Stomach (tissue), 9 donors: Measurements from ENCODE around the gene ABHD15. TPM values are rescaled to one million over a fixed set of nuclear protein-coding genes. Genes with fewer than 3 reads are reported as not detected.
A peak's percentile ranks its signal among the peaks of the same experiment; 100 is the strongest.

Source experiments
- DNase-seq, 2 donors: peaks; one replicate each; pipeline versions ENCODE4 v3.0.0 to v3.0.0-alpha.2; 2013 to 2019
- H3K27ac ChIP-seq, 5 donors: fragments of 200-600 bp in 4 of 5; sonication (generic) in 4 of 5; one replicate each; pipeline ENCODE4 v1.5.1; 2013 to 2019; ENCODE audit warnings: mild to moderate bottlenecking in 1 of 5, moderate library complexity in 1 of 5
- H3K27me3 ChIP-seq, 3 donors: fragments of 200-600 bp; sonication (generic); one replicate each; pipeline ENCODE4 v1.5.1; 2017 to 2019; ENCODE audit warnings: mixed run types in 1 of 3
- H3K36me3 ChIP-seq, 4 donors: fragments of 200-600 bp; sonication (generic); 1 replicate in 3 of 4; 2 replicates in 1 of 4; pipeline ENCODE4 v1.5.1; 2016 to 2019
- H3K4me1 ChIP-seq, 4 donors: fragments of 200-600 bp; sonication (generic); one replicate each; pipeline ENCODE4 v1.5.1; 2016 to 2019
- H3K4me3 ChIP-seq, 4 donors: fragments of 200-600 bp; sonication (generic) in 3 of 4; one replicate each; pipeline ENCODE4 v1.5.1; 2016 to 2019; ENCODE audit warnings: mild to moderate bottlenecking in 1 of 4
- H3K9me3 ChIP-seq, 4 donors: fragments of 200-600 bp; sonication (generic); one replicate each; pipeline ENCODE4 v1.5.1; 2016 to 2019
- EP300 ChIP-seq: sonication (generic); formaldehyde crosslinking; IDR thresholded peaks from one replicate; pipeline ENCODE4 v1.6.1; 2017; ENCODE audit warnings: antibody characterized with exemption
- POLR2A ChIP-seq, 4 donors: fragments of 450-650 bp; IDR thresholded peaks; one replicate each; pipeline ENCODE4 v1.6.1; 2016; ENCODE audit warnings: antibody characterized with exemption in 4 of 4, control low read depth in 2 of 4, mild to moderate bottlenecking in 1 of 4, moderate library complexity in 1 of 4
- POLR2AphosphoS5 ChIP-seq, 3 donors: sonication (generic); formaldehyde crosslinking; IDR thresholded peaks; one replicate each; pipeline ENCODE4 v1.6.1; 2016; ENCODE audit warnings: antibody characterized with exemption in 3 of 3
- WGBS, 5 donors: extraction: QIAGEN DNeasy Blood & Tissue Kit in 3 of 5; methylation state at CpG; one replicate each; pipeline versions ENCODE4 v1.1.5 to v1.1.7; 2013 to 2018; 5-methylcytosine and 5-hydroxymethylcytosine counted together
- intact Hi-C: fragments of 100-400 bp; cut with DNase I; formaldehyde crosslinking; loops from one replicate; pipeline ENCODE4 v1.15.1; 2023; ENCODE audit warnings: low total_unique reads
- polyA plus RNA-seq, 3 donors: library from polyadenylated mRNA; stranded (reverse); fragments of 200-250 nt; gene quantifications; one replicate each; pipeline ENCODE4 v1.2.3, GENCODE V29; 2013
- total RNA-seq, 5 donors: library from RNA; depleted of rRNA; stranded (reverse); fragments of >200 nt; gene quantifications; one replicate each; pipeline versions ENCODE4 v1.1.0 to v1.2.3, GENCODE V29; 2014 to 2016
- TF ChIP-seq, protein P1 (sequence below), 7 experiments: fragments of 450-650 bp in 4 of 7; fragments of 200-600 bp in 3 of 7; sonication (generic) in 3 of 7; IDR thresholded peaks; one replicate each; pipeline ENCODE4 v1.5.1; 2016 to 2019; ENCODE audit warnings: antibody characterized with exemption in 7 of 7, control low read depth in 2 of 7, mild to moderate bottlenecking in 1 of 7
- donor health status: healthy with polysubstance abuse.
- donor health status: Bipolar disorder and iron deficiency.
- donor health status: healthy.

Gene ABHD15
- total and polyA plus RNA-seq, 8 donors, result 0.58 to 17.4 (median 6.9) TPM

DNA sequence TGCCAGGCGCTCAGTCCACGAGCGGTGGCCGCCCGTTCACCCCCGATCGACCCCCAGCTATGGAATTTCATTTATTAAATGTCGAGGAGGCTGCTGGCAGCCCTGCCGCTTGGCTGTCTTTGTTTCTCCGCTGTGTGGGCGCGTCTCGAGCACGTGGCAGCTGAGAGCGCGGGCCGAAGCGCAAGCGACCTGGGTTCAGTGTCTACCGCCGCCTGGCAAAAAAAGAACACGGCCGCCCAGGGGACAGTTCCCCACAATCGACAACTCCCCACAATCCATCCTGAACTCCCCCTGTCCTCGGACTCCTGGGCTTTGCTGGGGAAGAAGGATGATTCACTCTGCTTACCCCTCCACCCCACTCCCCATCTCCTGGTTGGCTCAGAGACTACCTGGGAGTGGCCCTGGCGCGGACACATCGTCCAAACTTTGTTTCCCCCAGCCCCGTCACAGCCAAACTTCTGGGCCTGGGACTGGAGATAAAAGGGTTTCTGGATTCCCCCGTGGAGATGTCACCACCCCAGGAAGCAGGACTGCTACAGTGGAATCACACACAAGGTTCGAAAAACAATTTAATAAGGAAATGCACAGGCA, 24.4 kb upstream of the ABHD15 start:
- Histone ChIP-seq H3K4me3 (peak overlapping the region; percentile 26 to 78 (median 32)), H3K4me1 (peaks cover 58 to 80% (median 72%) of the 10 kb centered on the region in 4 donors)
- TF ChIP-seq EP300 (no peak), POLR2A (IDR thresholded peaks at IDR 0.05) (no peak), POLR2AphosphoS5 (IDR thresholded peaks at IDR 0.05) (no peak)
- TF ChIP-seq, protein P1, sequence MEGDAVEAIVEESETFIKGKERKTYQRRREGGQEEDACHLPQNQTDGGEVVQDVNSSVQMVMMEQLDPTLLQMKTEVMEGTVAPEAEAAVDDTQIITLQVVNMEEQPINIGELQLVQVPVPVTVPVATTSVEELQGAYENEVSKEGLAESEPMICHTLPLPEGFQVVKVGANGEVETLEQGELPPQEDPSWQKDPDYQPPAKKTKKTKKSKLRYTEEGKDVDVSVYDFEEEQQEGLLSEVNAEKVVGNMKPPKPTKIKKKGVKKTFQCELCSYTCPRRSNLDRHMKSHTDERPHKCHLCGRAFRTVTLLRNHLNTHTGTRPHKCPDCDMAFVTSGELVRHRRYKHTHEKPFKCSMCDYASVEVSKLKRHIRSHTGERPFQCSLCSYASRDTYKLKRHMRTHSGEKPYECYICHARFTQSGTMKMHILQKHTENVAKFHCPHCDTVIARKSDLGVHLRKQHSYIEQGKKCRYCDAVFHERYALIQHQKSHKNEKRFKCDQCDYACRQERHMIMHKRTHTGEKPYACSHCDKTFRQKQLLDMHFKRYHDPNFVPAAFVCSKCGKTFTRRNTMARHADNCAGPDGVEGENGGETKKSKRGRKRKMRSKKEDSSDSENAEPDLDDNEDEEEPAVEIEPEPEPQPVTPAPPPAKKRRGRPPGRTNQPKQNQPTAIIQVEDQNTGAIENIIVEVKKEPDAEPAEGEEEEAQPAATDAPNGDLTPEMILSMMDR (IDR thresholded peaks at IDR 0.05), result no peak

DNA sequence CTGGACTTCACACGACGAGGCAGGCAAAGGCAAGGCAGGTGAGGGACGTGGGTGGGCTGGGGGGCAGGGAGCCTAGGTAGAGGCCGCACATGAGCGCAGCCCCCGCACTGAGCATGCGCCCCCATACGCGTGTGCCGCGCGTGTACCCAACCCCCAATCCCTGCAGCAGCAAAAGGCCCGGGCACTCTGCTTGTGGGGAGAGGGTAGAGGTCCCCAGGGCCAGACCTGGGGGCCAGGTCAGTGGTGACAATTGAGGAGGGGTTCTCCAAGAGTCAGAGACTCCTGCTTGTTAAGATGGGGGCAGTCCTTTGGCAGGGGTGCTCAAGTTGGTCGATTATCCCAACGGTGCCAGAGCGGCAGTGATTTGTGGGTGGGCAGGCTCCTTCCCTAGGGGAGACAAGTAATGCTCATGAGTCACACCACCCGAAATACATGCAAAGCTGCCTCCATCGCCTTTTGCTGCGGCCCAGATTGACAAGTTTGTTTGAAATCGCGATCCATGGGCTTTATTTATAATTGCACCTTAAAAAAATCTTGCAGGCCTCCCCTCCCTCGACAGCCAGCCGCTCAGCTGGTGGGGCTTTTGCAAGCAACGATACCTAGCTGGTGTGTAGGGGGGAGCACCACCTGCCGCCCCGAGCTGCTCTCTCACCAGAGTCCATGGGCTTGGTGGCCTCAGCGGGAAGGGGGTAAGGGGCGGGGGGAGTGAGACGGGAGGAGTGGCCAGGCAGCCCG, 23.7 kb upstream of the ABHD15 start:
- Histone ChIP-seq H3K36me3 (no peaks in the 10 kb centered on the region), H3K9me3 (no peaks in the 10 kb centered on the region), H3K27ac (peak overlapping the region; percentile 43 to 90 (median 84)), H3K4me1 (peaks cover 58 to 85% (median 75%) of the 10 kb centered on the region in 4 donors), H3K27me3 (peaks cover 0 to 9% (median 0%) of the 10 kb centered on the region in 3 donors), H3K4me3 (peak overlapping the region; percentile 26 to 85 (median 64))
- 20 to 46% (median 41%) methylated on average over 17 to 30 of the region's 30 CpGs for WGBS, 5 donors
- intact Hi-C loops, result no loop called here
- DNase-seq, result peak in 1 of 2 donors; percentile 54
- TF ChIP-seq POLR2A (IDR thresholded peaks at IDR 0.05) (no peak), POLR2AphosphoS5 (IDR thresholded peaks at IDR 0.05) (no peak), EP300 (no peak)
- TF ChIP-seq, protein P1 (IDR thresholded peaks at IDR 0.05), result no peak

More for the DNA sequence above, 24.4 kb upstream of the ABHD15 start:
- intact Hi-C loops, result no loop called here
- Histone ChIP-seq H3K9me3 (no peaks in the 10 kb centered on the region), H3K27ac (peak overlapping the region; percentile 43 to 90 (median 84)), H3K36me3 (no peaks in the 10 kb centered on the region), H3K27me3 (peaks cover 0 to 9% (median 0%) of the 10 kb centered on the region in 3 donors)
- 1 to 10% (median 5%) methylated on average over 31 of the region's 31 CpGs for WGBS, 5 donors
- DNase-seq, result peak in 1 of 2 donors; percentile 85

DNA sequence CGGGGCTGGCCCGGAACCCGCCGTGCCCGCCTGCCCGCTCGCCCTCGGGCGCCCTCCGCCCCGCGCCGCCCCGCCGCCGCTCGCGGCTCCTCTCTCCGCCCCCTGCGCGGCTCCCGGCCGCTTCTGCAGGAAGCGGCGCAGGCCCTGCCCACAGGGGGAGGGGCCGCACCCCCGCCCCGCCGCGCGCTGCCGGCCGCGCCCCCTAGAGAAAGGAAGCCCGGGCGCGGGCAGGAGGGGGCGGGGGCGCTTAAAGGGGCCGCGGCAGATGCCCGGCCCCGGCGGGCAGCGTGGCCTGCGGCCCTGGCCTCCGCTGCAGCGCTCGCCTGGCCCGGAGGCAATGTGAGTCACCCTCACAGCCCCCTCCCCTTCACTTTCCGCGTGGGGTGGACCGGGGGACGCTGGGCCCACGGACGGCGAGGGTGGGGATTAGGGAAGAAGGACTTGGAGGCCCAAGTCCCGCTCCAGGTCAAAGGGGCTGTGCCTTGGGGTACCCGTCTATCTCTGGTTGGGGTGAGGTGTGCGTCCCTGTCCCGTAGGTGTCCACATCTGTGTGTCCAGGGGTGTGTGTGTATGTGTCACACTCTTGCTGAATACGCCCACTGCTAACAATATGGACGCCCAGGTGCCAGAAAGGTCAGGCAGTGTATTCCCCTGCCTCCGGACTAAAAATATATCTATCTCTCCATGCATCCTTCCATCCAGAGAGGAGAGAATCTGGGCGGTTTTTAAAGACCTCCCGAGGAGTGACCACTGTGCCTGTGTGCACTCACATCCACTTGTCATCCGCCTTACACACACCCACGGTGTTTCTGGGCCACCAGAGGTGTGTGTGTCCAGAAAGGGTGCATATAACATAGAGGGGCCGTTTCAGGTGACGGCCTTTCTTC, 22.9 kb upstream of the ABHD15 start, which contains the start of gene GIT1:
GIT1 (minus strand) TSS at position 125 of the 887 bp plus-strand sequence. CDS start 270 bp downstream, outside the sequence.
- peak; percentile 90 to 96 for DNase-seq
- peak; percentile 51 to 76 (median 63) for TF ChIP-seq POLR2AphosphoS5 (IDR thresholded peaks at IDR 0.05)
- TF ChIP-seq, protein P1 (IDR thresholded peaks at IDR 0.05), result no peak
- peaks cover 0 to 9% (median 0%) of the 10 kb centered on the region in 3 donors for H3K27me3 ChIP-seq
- peak within 1 kb of the TSS; percentile 76 to 90 (median 85) for H3K27ac ChIP-seq
- intact Hi-C loops, result no loop called here
- WGBS, 5 donors, result 5 to 18% (median 7%) methylated on average over 13 to 68 of the region's 70 CpGs
- peak within 1 kb of the TSS; percentile 78 to 89 (median 84) for H3K4me3 ChIP-seq
- no peaks in the 10 kb centered on the region for H3K36me3 ChIP-seq
- no peaks in the 10 kb centered on the region for H3K9me3 ChIP-seq
- H3K4me1 ChIP-seq, result peaks cover 58 to 86% (median 82%) of the 10 kb centered on the region in 4 donors
